GM18520 (cell line): ENCODE results near the gene ATF3.
"Not testable (repeated sequence)": the region's sequence is repeated elsewhere in the genome, so short reads cannot be mapped to it uniquely, and the experiment has no call there.

Source experiments
- ATAC-seq: cut with Tn5 transposase; IDR thresholded peaks from one replicate; pipeline ENCODE4 v1.9.1; 2021; ENCODE audit not compliant: unreplicated experiment

Gene ATF3

DNA sequence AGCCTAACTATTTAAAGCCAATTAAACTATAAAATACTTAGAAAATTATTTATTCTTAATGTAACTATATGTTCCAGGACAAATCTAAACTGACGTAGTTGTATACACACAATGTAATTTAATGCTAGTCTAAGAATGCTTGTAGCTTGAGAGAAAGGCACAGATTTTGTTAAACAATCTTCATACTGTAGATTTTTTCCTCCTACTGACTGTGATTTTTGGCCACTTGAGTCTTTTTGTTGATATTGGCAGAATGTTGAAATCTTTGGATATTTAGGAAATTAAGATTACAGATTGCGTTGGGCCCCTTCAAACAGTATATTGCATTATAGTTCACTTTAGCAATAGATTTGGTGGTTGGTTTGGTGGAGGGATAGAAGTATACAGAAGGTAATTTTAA, 40.5 kb downstream of the ATF3 start:
- ATAC-seq = no peak

DNA sequence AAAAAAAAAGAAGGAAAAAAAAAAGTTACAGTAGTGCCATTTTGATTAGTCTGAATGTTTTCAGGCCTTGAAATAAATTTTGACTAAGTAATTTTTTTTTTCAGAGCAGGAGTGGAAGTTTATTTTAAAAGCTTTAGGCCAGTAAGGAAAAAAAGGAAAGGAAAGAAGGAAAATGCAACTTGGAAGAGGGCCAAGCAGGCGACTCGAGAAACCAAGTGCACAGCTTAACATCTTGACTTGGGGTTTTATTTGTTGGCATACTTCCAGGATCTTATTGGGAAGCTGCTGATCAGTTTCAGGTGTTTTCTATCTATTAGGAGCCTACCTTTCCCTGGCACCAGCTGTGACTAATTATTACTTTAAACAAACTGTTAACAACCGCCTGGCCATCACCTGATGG, 41.7 kb downstream of the ATF3 start:
- no peak for ATAC-seq

DNA sequence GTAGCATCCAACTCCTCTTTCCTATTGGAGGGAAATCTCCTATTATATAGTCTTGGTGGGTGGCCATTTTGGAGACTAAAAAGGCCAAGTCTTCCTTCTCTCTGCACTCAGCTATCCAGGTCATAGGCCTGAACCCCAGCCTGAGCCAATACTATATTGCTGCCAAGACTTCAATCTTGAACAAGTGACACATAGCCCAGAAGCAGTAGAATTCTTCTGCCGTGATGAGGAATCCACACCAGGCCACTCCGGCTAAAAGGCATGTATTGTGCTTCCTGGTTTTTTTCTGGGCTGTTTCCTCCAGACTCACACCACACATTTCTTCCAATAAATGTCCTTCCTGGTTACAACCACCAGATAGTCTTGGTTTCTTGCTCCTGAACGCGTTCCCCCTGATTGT, 43.0 kb downstream of the ATF3 start:
- ATAC-seq = no peak

GRCh38 chr1:212651977-212652376, 43.4 kb downstream of the ATF3 start:
- ATAC-seq = no peak

- no peak for ATAC-seq
These were observed 44.0 kb downstream of the ATF3 start for GRCh38 chr1:212652609-212653008.

- ATAC-seq = no peak
These were observed 47.3 kb downstream of the ATF3 start for GRCh38 chr1:212655668-212656440.

DNA sequence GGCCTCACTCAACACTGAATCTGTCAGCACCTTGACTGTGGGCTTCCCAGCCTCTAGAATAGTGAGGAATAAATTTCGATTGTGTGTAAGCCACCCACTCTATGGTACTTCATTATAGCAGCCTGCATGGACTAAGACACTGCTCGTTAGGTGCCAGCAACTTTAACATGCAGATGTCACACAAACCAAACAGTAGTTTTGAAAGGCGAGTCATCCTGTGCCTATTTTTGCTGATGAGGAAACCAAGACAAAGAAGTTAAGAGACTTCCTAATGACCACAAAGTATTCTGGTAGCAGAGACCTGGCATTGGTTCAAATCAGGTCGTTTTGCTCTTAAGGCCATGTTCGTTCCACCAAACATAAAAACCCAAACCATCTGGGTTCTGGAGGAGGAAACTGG, 48.2 kb downstream of the ATF3 start:
- ATAC-seq = no peak

DNA sequence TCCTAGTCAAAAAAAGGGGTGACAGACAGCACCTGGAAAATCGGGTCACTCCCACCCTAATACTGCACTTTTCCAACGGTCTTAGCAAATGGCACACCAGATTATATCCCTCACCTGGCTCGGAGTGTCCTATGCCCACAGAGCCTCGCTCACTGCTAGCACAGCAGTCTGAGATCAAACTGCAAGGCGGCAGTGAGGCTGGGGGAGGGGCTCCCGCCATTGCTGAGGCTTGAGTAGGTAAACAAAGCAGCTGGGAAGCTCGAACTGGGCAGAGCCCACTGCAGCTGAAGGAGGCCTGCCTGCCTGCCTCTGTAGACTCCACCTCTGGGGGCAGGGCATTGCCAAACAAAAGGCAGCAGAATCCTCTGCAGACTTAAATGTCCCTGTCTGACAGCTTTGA, 49.7 kb downstream of the ATF3 start:
- ATAC-seq = not testable (repeated sequence)

GRCh38 chr1:212664409-212665199, 56.0 kb downstream of the ATF3 start:
- no peak for ATAC-seq

DNA sequence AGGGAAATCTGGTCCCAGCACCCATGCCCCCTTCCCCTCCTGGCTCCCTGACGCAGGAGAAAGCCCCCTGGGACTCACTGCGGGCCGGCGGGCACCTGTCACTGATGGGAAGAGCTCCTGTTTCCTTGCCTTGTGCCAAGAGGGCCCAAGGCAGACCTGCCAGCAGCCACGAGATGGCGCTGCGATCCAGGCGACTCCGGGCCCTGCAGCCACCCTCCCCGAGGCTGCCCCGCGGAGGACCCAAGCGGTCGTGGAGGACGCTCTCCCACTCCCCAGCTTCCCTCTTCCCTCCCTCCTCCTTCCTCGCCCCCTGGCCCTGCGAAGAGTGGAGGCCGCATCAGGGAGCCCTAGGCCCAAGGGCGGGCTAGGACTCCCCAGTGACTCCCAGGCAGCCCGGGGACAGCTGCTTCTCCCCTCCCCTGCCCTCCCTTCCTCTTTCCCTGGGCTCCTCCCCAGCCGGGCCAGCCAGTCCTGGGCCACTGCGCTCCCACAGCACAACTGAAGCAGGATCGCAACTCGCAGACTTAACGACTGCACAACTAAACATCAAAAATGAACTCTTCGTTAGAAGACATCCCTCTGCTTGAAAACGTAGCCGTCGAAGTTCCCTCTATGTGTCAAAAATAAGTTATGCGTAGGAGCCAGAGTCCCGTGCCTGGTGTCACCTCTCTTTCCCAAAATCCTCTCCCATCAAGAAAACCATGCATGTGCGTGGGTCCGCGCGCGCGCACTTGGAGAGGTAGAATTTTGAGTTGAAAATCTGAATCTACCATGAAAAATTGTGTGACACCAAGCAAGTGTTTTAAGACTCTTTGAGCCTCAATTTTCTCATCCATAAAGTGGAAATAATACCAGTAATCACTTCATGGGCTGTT, 56.9 kb downstream of the ATF3 start:
- ATAC-seq = peak; percentile 72

- no peak for ATAC-seq
These were observed 57.7 kb downstream of the ATF3 start for GRCh38 chr1:212666116-212666775.

DNA sequence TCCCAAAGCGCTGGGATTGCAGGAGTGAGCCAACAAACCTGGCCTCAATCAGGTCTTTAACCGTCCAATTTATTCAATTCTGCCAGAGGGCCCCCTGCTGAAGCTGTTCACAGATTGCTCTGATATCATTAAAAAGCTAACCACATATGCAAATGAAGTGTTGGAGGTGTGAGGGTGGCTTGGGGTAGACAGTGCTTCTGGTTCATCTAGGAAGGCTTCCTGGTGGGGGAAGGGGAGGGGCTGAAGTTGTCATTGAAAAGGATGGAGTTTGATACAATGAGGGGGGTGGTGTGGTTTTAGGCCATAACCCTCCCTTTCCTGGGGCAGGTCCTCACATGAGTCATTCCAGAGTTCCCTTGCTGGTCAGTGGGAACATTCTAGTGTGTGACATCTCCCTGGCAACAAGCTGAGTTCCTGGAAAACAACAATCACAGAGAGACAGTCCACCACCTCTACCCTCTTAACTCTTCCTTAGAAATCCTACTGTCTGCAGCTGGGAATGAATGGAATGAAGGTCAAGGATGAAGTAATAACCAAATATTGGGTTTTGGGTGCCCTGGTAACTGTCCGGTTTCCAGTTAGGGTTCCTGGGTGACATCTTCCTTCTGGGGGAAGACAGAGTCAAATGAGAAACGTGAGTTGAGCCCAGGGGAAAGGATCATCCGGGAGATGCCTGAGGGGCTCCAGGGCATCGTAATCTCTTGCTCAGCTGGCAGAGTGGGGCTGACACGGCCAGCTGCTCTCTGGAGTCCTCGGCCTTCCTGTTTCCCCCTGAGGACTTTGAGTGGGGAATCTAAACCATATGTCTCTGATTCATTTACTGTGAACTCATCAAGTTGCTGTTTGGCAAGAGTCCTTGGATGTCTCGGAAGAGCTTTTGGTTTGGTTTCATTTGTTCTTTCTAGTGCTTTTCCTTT, 58.9 kb downstream of the ATF3 start:
- ATAC-seq = no peak

- ATAC-seq = no peak
These were observed 59.9 kb downstream of the ATF3 start for GRCh38 chr1:212668477-212668876.

GRCh38 chr1:212669102-212669501, 60.5 kb downstream of the ATF3 start:
- ATAC-seq = no peak

- no peak for ATAC-seq
These were observed 61.0 kb downstream of the ATF3 start for GRCh38 chr1:212669600-212669999.

DNA sequence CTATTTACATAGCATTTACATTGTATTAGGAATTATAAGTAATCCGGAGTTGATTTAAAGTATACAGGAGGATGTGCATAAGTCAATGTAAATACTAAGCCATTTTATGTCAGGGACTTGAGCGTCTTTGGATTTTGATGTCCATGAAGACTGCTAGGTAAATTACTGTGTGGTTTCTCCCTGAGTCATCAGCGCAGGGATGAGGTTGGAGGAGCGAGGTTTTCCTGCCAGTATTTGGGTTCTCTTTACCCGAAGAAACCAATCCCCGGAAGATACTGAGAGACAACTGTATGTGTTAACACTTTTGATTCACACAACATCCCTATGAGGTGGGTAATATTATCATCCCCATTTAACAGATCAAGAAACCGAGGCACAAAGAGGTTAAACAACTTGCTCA, 61.7 kb downstream of the ATF3 start:
- no peak for ATAC-seq
